Immature natural killer cell (primary cell): ENCODE results near the gene MED20. TPM values are rescaled to one million over a fixed set of nuclear protein-coding genes. Genes with fewer than 3 reads are reported as not detected.

Source experiments
- DNase-seq, 3 donors: peaks; one replicate each; pipeline ENCODE4 v3.0.0; 2022; ENCODE audit warnings: mixed read lengths in 1 of 3
- H3K27ac Mint-ChIP-seq, 6 donors: one replicate each; pipeline ENCODE4 v1.8.0; 2020; ENCODE audit warnings: mixed read lengths in 6 of 6, mild to moderate bottlenecking in 5 of 6, inconsistent platforms in 4 of 6, moderate library complexity in 3 of 6
- H3K27me3 Mint-ChIP-seq, 3 donors: one replicate each; pipeline ENCODE4 v1.8.0; 2020 to 2021; ENCODE audit warnings: low read depth in 3 of 3, mild to moderate bottlenecking in 3 of 3, mixed read lengths in 3 of 3, moderate library complexity in 3 of 3, inconsistent platforms in 1 of 3
- H3K36me3 Mint-ChIP-seq, 3 donors: one replicate each; pipeline ENCODE4 v1.8.0; 2020; ENCODE audit warnings: mixed read lengths in 3 of 3, inconsistent platforms in 2 of 3, mild to moderate bottlenecking in 2 of 3
- H3K4me1 Mint-ChIP-seq, 2 donors: one replicate each; pipeline ENCODE4 v1.8.0; 2020; ENCODE audit warnings: inconsistent platforms in 2 of 2, mild to moderate bottlenecking in 2 of 2, mixed read lengths in 2 of 2, moderate library complexity in 1 of 2
- H3K4me3 Mint-ChIP-seq, 5 donors: one replicate each; pipeline ENCODE4 v1.8.0; 2020; ENCODE audit warnings: mild to moderate bottlenecking in 5 of 5, mixed read lengths in 5 of 5, inconsistent platforms in 3 of 5, moderate library complexity in 3 of 5
- H3K9me3 Mint-ChIP-seq, 6 donors: one replicate each; pipeline ENCODE4 v1.8.0; 2020; ENCODE audit warnings: mild to moderate bottlenecking in 6 of 6, mixed read lengths in 6 of 6, inconsistent platforms in 4 of 6, moderate library complexity in 3 of 6
- polyA plus RNA-seq, 3 donors: library from polyadenylated mRNA; unstranded; fragments of 300-500 nt; fragmentation: Illumina TruSeq; gene quantifications; one replicate each; pipeline ENCODE4 v1.2.3, GENCODE V29; 2021

MED20 gene
- polyA plus RNA-seq, 3 donors from 2014 or later = 5.9 to 11.5 (median 11.2) TPM

DNA sequence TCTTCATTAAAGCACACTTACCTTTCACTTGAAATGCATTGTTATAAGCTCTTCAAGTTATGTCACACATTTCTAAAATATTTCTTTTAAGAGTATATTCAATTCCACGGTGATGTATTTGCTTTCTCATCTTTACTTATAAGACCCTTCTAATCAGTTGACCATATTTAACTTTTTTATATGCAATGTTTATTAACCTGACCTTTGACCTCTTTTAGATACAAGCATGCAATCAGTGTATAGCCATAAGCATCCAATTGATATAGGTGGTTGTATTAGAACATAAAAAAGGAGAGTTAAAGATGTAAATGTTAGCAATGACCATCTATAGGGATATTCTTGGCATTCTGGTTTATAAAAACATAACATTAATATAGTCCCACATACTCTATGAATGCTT, 35.0 kb downstream of the MED20 start:
- H3K4me3 Mint-ChIP-seq = no peak overlapping the region
- H3K36me3 Mint-ChIP-seq = peaks cover 0 to 4% (median 0%) of the 10 kb centered on the region in 3 donors
- H3K4me1 Mint-ChIP-seq = no peaks in the 10 kb centered on the region
- H3K27ac Mint-ChIP-seq = no peak overlapping the region
- H3K9me3 Mint-ChIP-seq = no peaks in the 10 kb centered on the region
- no peaks in the 10 kb centered on the region for H3K27me3 Mint-ChIP-seq
- no peak for DNase-seq

- H3K36me3 Mint-ChIP-seq = peaks cover 0 to 4% (median 0%) of the 10 kb centered on the region in 3 donors
- H3K4me3 Mint-ChIP-seq = no peak overlapping the region
- no peak overlapping the region for H3K27ac Mint-ChIP-seq
- H3K27me3 Mint-ChIP-seq = no peaks in the 10 kb centered on the region
- no peaks in the 10 kb centered on the region for H3K4me1 Mint-ChIP-seq
- DNase-seq = no peak
- H3K9me3 Mint-ChIP-seq = no peaks in the 10 kb centered on the region
These were observed 36.0 kb downstream of the MED20 start for GRCh38 chr6:41884957-41885356.

- no peaks in the 10 kb centered on the region for H3K4me1 Mint-ChIP-seq
- H3K36me3 Mint-ChIP-seq = peaks cover 0 to 4% (median 0%) of the 10 kb centered on the region in 3 donors
- DNase-seq = no peak
- no peaks in the 10 kb centered on the region for H3K9me3 Mint-ChIP-seq
- no peaks in the 10 kb centered on the region for H3K27me3 Mint-ChIP-seq
- no peak overlapping the region for H3K27ac Mint-ChIP-seq
- no peak overlapping the region for H3K4me3 Mint-ChIP-seq
These were observed 39.4 kb downstream of the MED20 start for GRCh38 chr6:41881506-41881905.

DNA sequence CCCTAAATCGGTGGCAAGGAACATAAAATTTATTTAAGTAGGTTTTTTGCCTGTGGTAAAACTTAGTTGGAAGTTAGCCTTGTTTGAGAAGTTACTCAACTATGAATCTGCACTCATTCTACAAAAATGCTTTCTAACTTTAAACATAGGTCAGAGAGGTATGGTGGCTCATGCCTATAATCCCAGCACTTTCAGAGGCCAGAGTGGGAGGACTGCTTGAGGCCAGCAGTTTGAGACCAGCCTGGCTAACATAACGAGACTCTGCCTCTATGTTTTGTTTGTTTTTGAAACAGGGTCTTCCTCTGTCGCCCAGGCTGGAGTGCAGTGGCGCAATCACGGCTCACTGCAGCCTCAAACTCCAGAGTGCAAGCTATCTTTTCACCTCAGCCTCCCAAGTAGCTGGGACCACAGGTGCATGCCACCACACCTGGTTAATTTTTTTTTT, 42.0 kb downstream of the MED20 start:
- DNase-seq = no peak
- H3K36me3 Mint-ChIP-seq = peaks cover 0 to 4% (median 0%) of the 10 kb centered on the region in 3 donors
- no peak overlapping the region for H3K27ac Mint-ChIP-seq
- no peaks in the 10 kb centered on the region for H3K9me3 Mint-ChIP-seq
- H3K4me1 Mint-ChIP-seq = peaks cover 0 to 1% of the 10 kb centered on the region in 2 donors
- no peaks in the 10 kb centered on the region for H3K27me3 Mint-ChIP-seq
- H3K4me3 Mint-ChIP-seq = no peak overlapping the region

DNA sequence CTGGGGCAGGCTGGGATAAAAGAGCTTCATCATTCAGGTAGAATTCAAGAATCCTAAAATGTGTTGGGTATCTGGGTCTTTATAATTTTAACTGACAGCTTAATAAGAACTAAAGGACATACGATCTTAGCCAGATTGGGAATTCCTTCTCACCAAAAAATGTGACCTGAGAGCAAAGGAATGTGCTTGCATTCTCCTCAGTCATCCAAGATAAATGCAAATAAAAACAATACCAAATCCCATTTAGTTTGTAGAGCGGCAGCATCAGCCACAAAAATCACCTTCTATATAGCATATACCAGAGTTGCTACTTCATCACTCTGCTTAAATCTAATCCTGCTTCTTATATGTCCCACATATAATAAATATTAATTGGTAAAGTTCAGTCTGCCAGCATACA, 42.7 kb downstream of the MED20 start:
- no peak for DNase-seq
- Mint-ChIP-seq H3K27me3 (no peaks in the 10 kb centered on the region), H3K27ac (no peak overlapping the region), H3K4me1 (peaks cover 0 to 1% of the 10 kb centered on the region in 2 donors), H3K4me3 (no peak overlapping the region), H3K9me3 (no peaks in the 10 kb centered on the region), H3K36me3 (peaks cover 0 to 4% (median 0%) of the 10 kb centered on the region in 3 donors)

DNA sequence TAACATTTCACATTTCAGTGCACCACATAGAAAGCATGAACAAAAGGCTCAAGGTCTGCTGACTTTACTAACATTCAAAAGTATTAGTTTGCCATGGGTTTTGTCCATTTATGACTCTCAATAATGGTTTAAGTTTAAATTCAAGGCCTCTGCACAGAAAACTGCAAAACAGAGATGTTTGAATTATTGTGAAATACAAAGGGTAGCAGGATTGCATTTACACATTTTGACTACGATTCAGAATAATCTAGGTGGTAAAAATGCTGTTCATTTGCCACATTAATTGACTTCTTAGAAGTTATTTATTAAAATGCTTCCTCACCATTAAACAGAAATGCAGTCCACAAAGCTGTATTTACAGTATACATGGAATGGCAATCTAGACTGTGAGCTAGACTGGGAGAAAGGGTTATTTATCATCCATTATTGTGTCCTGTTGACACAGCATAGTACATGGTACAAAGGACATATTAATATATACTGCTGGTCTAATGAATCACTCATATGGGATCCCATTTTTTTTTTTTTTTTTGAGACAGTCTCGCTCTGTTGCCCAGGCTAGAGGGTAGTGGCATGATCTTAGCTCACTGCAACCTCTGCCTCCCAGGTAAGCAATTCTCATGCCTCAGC, 43.8 kb downstream of the MED20 start:
- no peak for DNase-seq
- peaks cover 0 to 1% of the 10 kb centered on the region in 2 donors for H3K4me1 Mint-ChIP-seq
- H3K27ac Mint-ChIP-seq = no peak overlapping the region

GRCh38 chr6:41874741-41875140, 46.2 kb downstream of the MED20 start:
- H3K27ac Mint-ChIP-seq = peak overlapping the region in 2 of 6 donors; percentile 10 to 41

More for the DNA sequence above, 43.8 kb downstream of the MED20 start:
- H3K4me3 Mint-ChIP-seq = no peak overlapping the region
- no peaks in the 10 kb centered on the region for H3K9me3 Mint-ChIP-seq
- H3K36me3 Mint-ChIP-seq = peaks cover 0 to 2% (median 0%) of the 10 kb centered on the region in 3 donors
- no peaks in the 10 kb centered on the region for H3K27me3 Mint-ChIP-seq

DNA sequence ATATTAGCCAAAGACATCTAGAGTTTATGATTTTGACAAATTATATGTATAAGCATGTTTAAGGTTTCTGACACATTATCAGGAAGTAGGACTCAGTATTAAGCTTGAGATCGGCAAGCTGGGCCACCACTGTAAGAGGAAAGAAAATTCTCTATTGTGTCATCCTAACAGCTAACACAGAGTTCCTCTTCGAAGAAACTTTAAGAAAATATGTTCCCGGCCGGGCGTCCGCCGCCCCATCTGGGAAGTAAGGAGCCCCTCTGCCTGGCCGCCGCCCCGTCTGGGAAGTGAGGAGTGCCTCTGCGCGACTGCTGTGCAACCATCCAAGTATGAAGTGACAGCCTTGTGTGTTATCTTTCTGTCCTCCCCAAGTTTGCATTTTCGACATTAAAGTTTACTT, 48.8 kb downstream of the MED20 start:
- H3K9me3 Mint-ChIP-seq = no peaks in the 10 kb centered on the region
- H3K4me1 Mint-ChIP-seq = peaks cover 0 to 1% of the 10 kb centered on the region in 2 donors
- no peak for DNase-seq
- peaks cover 0 to 6% (median 2%) of the 10 kb centered on the region in 3 donors for H3K36me3 Mint-ChIP-seq
- H3K4me3 Mint-ChIP-seq = no peak overlapping the region
- H3K27ac Mint-ChIP-seq = no peak overlapping the region
- H3K27me3 Mint-ChIP-seq = no peaks in the 10 kb centered on the region

More at GRCh38 chr6:41874741-41875140, 46.2 kb downstream of the MED20 start:
- Mint-ChIP-seq H3K27me3 (no peaks in the 10 kb centered on the region), H3K9me3 (no peaks in the 10 kb centered on the region), H3K4me1 (peaks cover 0 to 1% of the 10 kb centered on the region in 2 donors), H3K4me3 (no peak overlapping the region), H3K36me3 (peaks cover 0 to 6% (median 0%) of the 10 kb centered on the region in 3 donors)
- no peak for DNase-seq

GRCh38 chr6:41871691-41872090, 49.2 kb downstream of the MED20 start:
- DNase-seq = no peak
- Mint-ChIP-seq H3K4me1 (peaks cover 0 to 1% of the 10 kb centered on the region in 2 donors), H3K36me3 (peaks cover 0 to 9% (median 3%) of the 10 kb centered on the region in 3 donors), H3K9me3 (no peaks in the 10 kb centered on the region), H3K4me3 (no peak overlapping the region), H3K27ac (no peak overlapping the region), H3K27me3 (no peaks in the 10 kb centered on the region)

DNA sequence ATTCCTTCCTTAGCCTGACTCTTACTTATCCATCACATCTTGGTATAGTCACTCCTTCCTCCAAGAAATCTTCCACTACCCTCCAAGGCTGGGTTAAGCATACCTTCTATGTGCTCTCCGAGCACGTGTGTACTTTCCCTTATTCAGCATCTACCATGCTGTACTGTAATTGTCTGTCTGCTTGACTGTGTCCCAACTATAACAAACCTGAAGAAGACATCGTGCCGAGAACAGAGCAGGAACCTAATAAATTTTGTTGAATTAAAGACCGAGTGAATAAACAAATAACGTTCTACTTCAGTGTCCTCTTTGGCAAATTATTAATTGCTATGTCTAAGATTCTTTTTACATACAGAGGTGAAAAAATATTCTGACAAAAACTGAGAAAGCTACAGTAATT, 61.6 kb downstream of the MED20 start:
- Mint-ChIP-seq H3K4me3 (no peak overlapping the region), H3K9me3 (no peaks in the 10 kb centered on the region), H3K27me3 (no peaks in the 10 kb centered on the region), H3K36me3 (no peaks in the 10 kb centered on the region), H3K27ac (no peak overlapping the region), H3K4me1 (no peaks in the 10 kb centered on the region)
- DNase-seq = no peak

- Mint-ChIP-seq H3K36me3 (no peaks in the 10 kb centered on the region), H3K27me3 (no peaks in the 10 kb centered on the region), H3K4me1 (no peaks in the 10 kb centered on the region), H3K4me3 (no peak overlapping the region), H3K9me3 (no peaks in the 10 kb centered on the region), H3K27ac (no peak overlapping the region)
- DNase-seq = no peak
These were observed 62.2 kb downstream of the MED20 start for GRCh38 chr6:41858703-41859102.

Other genes starting within 250 kb of the MED20 start
- 10 to 100 TPM; 18.9 to 62.3 (median 23.9) TPM for gene TFEB, start 185.5 kb downstream of the MED20 start, polyA plus RNA-seq
- not detected for gene PGC, start 173.7 kb downstream of the MED20 start, polyA plus RNA-seq
- 1 to 10 TPM in 1 of 3 donors, under 1 TPM in 1, not detected in 1; 0.80 to 2.1 TPM for gene FRS3, start 141.2 kb downstream of the MED20 start, polyA plus RNA-seq
- gene PRICKLE4, start 140.4 kb downstream of the MED20 start, polyA plus RNA-seq = not detected
- gene TOMM6, start 133.4 kb downstream of the MED20 start, polyA plus RNA-seq = 100 to 1,000 TPM; 291 to 367 (median 304) TPM
- under 1 TPM; 0.22 to 0.94 (median 0.62) TPM for gene USP49, start 25.8 kb downstream of the MED20 start, polyA plus RNA-seq
- 10 to 100 TPM; 10.1 to 16.5 (median 15.9) TPM for gene BYSL, start 360 bp upstream of the MED20 start, polyA plus RNA-seq
- gene CCND3, start 20.7 kb upstream of the MED20 start, polyA plus RNA-seq = 1,000 to 10,000 TPM in 2 of 3 donors, 100 to 1,000 TPM in 1; 782 to 1,087 (median 1,041) TPM
- 10 to 100 TPM in 2 of 3 donors, 1 to 10 TPM in 1; 8.5 to 23.0 (median 14.6) TPM for gene TAF8, start 129.4 kb upstream of the MED20 start, polyA plus RNA-seq
- gene C6orf132, start 221.5 kb upstream of the MED20 start, polyA plus RNA-seq = under 1 TPM in 2 of 3 donors, not detected in 1; 0.06 to 0.10 TPM